SKM-1 treated with dmso at 0.1 percent for 144 hours (cell line): ENCODE measurements around the gene GCFC2.
"Not testable (repeated sequence)": the region's sequence is repeated elsewhere in the genome, so short reads cannot be mapped to it uniquely, and the experiment has no call there.

Source experiments
- DNase-seq: peaks from one replicate; lab custom pipeline; 2025; ENCODE audit not compliant: unreplicated experiment; lab: John Stamatoyannopoulos, UW

Gene GCFC2

DNA sequence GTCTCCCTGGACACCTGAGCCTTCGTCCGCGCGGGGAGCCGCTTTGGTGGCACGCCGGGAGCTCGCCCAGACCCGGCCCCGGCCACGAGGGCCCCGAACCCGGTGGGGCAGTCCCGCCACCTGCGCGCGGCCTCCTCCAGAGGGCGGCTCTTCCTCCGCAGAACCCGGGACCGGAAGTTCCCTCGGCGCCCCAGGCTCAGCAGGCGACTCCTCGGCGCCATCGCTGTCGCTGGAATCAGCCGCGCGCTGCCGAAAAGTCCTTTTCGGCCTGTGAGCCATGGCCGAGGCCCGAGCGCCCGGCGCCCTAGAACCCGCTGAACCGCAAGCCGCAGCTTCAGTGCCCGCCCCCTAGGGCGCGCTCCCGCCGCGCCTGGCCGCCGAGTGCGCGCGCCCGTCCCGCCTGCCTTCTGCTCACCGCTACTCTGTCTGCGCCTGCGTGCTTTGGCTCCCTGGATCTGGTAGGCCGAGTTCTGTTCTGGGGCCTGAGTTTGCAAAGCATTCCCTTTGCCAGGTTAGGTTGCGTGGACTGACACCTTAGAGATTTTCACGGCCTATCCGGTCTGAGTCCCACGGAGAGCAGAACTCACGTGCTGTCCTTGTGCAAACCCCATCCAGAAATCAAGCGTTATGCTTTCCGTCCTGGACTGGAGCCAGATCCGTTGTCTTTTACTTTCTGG lies at the start of gene GCFC2:
Gene GCFC2 (minus strand): TSS at position 339 of the 677 bp plus-strand sequence. CDS start 60 bp downstream, at position 279.
- peak; percentile 88 for DNase-seq

DNA sequence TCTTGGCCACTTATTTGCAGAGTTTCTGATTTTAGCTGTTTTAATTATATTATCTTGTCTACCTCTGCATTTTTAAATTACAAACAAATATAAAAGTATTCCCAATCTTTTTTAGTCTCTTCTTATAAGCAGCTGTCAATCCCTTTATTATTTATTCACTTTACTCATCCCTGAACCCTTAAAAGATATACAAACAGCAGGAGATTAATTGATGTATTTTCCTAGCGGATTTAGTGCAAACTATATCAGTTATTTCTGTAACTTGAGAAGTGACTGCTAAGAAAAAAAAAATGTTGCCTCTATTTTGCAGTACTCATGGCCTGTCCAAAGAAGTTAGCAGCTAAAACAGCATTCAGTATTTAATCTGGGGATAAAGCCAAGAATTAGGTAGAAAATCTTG lies 42.1 kb upstream of the GCFC2 start:
- no peak for DNase-seq

DNA sequence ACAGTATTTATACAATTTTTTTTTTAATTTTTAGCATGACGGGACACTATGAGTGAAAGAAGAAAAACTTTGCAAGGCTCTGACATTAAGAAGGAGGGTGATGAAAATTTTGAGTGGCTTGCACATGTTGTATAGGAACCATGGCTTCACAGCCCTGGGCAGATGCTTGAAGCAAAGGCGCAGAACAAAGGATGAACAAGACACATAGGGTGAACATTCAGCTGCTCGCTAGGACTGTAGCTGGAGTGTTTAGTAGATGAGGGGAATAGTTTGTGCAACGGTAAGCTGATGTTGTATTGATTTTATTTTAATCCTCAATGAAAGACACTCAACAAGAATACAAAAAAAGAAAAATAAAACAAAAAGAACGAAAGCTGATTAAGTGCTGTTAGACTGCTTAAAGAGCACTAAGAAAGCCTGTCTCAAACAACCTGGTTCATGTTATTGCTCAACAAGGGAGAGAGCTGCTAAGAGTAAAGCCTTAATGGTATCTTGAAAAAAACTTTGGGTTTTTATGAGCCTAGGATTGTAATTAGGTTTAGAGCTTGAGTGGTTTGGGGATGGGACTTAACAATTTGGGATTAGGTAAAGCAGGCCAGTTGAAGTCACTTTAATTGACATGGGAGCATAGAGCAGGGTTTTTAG lies 41.2 kb upstream of the GCFC2 start:
- DNase-seq: no peak

DNA sequence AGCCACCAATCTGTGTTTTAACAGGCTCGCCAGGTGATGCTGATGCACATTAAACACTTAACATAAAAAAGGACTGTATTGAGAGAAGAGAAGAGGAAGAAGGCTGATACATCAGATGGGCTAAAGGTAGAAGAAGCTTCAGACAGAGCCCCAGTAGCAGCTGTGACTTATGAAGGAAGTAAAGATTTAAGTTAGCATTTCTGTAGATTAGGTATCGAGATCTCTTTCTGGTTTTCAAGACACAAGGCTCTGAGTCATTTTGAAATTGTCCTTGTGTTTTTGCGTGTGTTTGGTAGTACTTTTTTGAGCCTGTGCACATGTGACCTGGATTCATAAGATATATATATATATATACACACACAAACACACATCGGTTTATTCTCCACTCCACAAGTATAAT lies 40.6 kb upstream of the GCFC2 start:
- DNase-seq: no peak

DNA sequence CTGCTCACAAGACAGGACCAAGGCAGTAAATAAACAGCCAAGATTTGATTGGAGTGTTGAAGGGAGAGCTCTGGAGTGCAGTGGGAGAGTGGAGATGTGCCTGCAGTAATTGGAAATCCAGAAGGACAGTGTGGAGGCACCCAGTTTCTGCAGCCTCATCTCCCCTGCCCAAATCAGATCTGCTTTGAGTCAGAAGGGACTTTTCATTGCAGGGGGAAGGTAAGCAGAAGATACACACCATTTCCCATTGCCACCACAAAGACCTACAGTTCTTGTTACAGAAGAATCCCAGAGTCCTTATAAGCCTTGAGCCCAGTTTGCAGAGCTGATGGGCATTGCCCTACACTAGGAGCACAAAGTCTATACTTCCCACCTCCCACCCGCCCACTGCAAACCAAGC lies 27.2 kb upstream of the GCFC2 start:
- no peak for DNase-seq

DNA sequence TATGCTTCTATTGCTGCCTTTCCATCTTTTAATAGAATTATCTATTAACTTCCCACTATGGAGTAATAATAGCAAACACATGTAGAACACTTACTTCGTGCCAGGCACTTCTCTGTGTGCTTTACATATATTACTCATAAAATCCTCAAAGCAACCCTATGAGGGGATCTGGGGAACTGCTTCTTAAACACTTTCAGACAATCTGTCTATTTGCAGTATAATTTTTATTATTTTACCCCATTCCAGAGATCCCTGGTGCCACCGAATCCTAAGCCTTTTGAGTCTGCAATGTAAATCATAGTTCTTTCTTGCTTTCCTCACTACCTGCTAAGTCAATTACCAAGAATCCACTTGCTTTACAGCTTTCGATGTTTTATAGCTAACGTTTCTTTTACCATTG lies 25.6 kb upstream of the GCFC2 start:
- no peak for DNase-seq

DNA sequence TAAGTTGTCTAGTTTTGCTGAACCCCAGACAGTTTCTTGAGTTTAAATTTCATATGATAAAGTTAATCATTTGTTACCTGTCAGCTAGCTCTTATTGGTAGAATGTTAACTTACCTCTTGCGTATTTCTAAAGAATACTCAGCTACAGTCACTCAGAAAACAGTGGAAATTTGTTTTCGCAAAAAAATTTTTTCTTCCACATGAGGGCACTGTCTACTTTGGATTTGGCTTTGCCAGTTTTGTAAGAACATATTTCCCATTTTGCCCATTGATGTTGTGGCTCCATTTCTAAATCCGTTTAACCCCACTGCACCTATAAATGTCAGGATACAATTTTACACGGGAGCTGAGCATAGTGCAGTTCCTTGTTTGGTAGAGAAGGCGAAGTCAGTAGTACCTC lies 19.1 kb upstream of the GCFC2 start:
- DNase-seq: no peak

DNA sequence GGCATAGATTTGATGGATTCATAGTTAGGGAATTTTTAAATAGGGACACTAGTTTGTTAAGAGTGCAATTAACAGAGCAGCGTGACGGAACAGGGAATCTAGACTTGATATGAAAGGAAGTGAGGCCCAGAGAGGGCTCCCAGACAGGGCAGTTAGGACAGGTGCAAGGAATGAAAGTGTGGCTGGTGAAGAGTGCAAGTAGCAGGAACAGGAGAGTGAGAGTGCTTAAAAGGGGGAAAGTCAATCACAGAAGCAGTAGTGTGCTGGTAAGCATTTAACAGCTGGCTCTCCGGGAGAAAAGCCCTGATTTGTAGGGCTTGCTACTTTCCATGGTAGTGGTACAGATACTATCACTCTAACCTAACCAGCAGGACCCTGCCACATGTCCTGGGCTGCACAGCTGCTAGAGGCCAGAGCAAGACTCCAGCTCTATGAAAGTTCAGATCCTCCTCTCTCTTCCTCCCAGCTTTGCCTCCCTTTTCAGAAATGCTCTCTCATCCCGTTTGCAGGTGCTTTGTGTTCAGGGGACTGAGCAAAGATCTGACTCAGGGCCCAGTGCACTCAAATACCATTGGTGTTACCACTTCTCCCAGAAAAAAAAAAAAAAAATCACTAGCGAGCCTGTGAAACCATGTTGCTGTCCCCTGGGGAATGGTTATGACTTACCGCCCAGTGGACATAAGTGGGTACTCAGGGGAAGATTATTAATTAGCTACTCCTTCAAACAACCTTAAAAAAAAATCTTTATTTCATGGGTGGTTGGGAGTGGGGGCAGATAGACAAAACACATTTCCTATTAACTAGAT lies 18.1 kb upstream of the GCFC2 start:
- no peak for DNase-seq

DNA sequence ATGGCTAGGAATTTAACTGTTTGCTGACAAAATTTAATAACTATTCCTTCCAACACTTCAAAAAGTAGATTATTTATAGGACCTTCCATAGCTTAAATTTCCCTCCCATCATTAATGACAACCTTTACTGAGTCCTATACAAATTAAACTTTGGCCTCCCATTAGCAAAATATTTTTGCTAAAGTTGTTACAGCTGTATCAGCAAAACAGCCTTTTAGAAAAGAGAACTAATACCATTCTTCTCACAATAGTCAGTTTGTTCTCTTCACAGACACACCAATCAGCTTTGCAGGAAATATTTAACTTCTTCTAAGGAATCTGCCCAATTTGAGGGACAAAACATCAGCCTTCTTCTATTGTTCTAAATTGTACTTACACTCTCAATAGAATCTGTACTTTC lies 12.0 kb upstream of the GCFC2 start:
- no peak for DNase-seq

DNA sequence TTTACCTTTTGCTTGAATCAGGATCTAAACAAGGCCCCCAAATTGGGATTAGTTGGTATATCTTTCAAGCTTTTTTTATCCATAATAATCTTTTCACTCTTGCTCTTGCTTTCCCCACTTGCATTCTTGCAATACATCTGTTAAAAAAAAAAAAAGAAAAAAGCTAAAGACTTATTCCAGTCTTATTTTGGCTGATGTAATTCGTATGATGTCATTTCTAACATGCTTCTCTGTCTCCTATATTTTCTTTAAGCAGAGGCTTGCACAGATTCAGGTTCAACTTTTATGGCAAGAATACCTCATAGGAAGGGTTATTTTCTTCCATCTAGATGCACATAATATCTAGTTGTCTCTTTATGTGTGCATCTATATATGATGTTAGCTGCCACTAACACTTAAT lies 9.8 kb upstream of the GCFC2 start:
- DNase-seq: no peak

DNA sequence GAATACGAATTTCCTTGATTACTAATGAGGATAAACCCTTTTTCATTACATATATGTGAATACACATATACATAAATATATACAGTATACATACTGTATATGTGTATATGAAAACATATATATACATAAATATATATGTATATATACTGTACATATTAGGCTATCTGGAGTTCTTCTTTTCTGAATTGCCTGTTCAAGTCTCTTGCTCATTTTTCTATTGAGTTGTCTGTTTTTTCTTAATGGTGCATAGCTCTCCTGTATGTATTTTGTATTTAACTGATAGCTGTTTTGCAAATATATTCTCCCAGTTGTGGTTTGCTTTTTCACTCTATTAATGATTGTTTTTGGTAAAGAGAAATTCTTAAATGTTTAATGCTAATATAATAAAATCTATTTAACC lies 8.9 kb upstream of the GCFC2 start:
- DNase-seq: no peak

DNA sequence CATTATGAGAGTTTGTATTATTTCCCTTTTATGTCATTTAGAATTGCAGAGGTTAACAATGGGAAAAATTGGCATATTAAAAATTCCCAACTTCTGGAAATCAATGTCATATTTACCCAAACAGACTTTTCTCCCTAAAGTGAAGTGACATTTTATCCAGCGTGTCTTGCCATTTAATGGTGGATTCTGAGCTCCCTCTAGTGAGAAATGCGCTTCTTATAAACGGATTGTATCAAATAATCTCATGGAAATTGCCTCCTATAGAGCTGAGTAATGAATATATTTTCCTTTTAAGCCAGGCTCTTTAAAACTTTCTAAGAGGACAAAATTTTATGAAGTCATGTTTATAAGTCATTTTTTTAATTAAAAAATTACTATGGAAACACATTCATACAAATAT lies 5.7 kb upstream of the GCFC2 start:
- DNase-seq: no peak

DNA sequence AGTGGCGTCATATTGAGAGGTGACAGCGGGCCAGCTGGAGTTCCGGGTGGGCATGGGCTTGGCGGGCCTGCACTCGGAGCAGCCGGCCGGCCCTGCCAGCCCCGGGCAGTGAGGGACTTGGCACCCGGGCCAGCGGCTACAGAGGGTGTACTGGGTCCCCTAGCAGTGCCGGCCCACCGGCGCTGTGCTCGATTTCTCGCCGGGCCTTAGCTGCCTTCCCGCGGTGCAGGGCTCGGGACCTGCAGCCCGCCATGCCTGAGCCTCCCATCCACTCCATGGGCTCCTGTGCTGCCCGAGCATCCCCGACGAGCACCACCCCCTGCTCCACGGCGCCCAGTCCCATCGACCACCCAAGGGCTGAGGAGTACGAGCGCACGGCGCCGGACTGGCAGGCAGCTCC lies 875 bp upstream of the GCFC2 start:
- DNase-seq: not testable (repeated sequence)

DNA sequence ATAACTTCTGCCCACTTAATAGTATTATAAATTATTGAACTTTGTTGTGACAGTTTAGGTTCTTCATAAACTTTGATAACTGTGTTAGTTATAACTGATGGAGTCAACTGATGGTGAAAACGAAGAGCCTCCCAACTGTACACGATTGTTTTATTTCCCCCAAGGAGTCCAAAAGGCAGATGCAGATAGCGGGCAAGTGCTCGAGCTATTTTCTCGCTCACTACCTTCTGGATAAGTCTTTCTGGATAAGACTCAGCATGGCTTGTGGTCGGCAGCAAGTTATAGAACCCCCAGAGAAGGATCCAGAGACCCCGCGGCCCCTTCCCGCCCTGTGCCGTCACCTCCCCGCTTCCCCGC lies 517 bp downstream of the GCFC2 start:
- DNase-seq: peak; percentile 37

DNA sequence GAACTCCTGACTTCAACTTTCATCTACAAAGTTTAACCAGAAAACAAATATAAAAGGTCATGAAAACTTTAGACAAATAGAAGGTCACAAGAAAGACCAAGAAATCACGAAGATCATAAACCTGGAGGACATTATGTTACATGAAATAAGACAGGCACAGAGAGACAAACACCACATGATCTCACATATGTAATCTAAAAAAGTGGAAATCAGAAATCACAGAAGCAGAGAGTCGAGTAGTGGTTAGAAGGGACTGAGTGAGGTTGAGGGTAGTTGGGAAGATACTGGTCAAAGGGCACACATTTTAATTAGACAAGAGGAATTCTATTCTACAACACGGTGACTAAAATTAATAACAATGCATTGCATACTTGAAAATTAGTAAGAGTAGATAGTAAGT lies 1.4 kb downstream of the GCFC2 start:
- no peak for DNase-seq

DNA sequence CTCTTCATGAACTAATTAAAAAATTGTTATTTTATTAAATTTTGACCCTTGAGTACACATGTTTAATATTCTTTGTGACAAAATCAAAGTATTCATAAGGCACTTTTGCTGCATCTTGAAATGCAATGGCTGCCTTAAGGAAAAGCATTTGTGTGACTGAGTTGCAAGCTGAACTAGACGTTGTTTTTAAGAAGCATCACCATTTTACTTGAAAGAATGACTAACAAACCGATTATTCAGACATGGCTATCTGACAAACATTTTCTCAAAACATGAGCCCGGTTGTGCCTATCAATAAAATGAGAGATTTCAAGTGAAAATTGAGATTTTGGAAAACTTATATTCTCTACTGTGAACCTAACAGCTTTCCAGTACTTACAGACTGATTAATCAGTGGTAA lies 2.8 kb downstream of the GCFC2 start:
- DNase-seq: no peak

DNA sequence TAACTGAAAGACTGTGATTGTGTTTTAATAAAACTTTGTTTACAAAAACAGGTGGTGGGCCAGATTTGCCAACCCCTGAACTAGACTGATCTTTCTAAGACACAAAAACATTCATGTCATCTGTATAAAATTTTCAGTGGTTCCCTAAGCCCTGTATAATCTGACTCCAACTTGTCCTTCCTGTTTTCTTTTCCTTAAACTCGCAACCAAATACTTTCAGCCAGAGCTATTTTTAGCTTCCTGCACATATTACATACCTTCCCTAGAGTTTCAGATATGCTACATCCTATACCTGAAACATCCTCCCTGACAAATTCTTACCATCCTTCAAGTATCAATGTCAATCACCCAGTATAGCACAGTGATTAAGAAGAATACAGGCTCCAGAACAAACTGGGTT lies 4.8 kb downstream of the GCFC2 start:
- no peak for DNase-seq

DNA sequence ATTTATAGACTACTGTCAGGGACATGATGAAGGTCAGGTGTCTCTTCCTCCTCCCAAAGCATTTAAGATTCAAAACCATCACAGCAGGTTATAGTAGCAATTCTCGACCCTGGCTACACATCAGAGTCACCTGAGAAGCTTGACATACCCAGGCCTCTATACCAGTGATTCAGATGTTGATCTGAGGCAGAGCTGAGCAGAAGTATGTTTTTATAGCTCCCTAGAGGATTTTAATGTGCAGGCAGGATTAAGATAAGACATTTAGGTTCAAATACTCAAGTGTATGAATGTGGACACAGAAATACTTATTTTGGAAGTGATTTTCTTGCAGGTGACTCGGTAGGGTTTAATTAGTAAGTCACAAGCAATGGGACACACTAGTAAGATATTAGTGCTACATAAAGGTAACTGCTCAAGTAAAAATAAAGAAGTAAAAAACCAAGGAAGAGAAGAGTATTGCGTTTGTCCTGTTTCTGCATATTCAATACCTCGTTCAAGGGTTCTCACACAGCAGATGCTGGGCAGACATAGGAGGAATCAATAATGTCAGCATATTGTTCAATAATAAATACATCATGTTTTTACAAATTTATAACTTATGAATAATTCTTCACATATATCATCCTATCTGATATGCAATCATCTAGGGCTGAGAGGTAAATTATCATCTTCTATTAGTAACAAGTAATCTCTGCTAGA lies 7.0 kb downstream of the GCFC2 start:
- DNase-seq: no peak

DNA sequence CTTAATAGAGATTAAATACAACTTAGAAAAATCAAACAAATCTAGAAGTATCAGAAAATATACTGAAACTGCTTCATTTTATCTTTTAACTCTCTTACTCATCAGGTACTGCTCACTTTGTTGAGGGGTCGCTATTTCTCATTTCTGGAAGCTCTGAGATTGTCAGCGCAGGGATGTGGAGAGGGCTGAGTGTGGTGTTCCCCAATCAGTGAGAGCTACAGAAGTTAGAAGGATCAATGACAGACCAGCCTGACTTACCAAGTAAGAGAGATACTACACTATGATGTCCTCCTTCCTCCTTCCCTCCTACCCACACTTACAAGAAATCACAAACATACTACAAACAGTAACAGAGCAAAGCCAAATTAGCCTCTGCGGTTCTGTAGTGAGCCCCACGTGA lies 8.1 kb downstream of the GCFC2 start:
- DNase-seq: no peak

DNA sequence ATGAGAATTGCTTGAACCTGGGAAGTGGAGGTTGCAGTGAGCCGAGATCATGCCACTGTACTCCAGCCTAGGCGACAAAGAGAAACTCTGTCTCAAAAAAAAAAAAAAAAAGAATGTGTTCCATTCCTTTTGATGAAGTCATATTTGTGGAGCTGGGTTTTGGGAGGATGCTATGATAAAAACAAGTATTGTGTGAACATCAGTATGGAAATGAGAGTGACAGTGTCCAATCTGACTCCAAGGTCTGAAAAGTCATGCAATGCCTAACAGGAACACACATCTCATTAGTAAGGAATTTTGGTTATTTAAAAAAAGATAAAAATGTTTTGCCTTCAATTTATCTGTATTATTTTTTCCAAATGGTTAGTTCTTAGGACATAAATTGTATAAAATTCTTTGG lies 11.8 kb downstream of the GCFC2 start:
- DNase-seq: no peak

DNA sequence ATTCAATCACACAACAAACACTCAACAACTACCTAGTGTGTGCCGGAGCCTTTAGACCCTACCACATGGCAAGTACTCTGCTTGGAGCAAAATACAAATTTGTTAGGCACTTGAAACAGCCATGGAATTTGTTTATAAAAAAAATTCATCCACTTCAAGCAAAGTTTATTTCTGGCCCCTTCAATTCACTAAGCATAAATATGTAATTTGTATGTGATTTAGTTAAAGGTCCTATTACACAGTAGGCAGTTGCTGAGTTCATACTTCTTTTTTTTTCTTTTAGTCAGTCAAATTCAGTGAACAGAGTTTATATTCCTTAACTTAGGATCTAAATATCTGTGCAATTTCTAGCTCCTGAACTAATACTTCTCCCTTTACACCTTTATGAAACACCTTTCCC lies 22.5 kb downstream of the GCFC2 start:
- no peak for DNase-seq

DNA sequence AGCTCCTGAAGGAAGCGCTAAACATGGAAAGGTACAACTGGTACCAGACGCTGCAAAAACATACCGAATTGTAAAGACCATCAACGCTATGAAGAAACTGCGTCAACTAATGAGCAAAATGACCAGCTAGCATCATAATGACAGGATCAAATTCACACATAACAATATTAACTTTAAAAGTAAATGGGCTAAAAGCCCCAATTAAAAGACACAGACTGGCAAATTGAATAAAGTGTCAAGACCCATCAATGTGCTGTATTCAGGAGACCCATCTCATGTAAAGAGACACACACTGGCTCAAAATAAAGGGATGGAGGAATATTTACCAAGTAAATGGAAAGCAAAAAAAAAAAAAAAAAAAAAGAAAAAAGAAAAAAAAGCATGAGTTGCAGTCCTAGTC lies 27.3 kb downstream of the GCFC2 start:
- not testable (repeated sequence) for DNase-seq
